WTC11 (cell line): ENCODE measurements around the gene KPTN. TPM values are rescaled to one million over a fixed set of nuclear protein-coding genes. Genes with fewer than 3 reads are reported as not detected.
A peak's percentile ranks its signal among the peaks of the same experiment; 100 is the strongest.

Experiments
- ATAC-seq: fragments of 200-7000 bp; cut with Tn5 transposase; 2 replicates; pipeline ENCODE4 v1.10.0; 2021; ENCODE audit warnings: mild to moderate bottlenecking, moderate library complexity
- CTCF ChIA-PET: fragments of 300-600 bp; sonication (Branson Sonifier 250); formaldehyde crosslinking; loops from one replicate; lab custom pipeline; 2021; ENCODE audit warnings: antibody characterized with exemption; lab: Charles Lee
- POLR2A ChIA-PET: fragments of 350-600 bp; sonication (Branson Sonifier 250); formaldehyde crosslinking; loops from one replicate; lab custom pipeline; 2021; ENCODE audit warnings: antibody characterized with exemption; lab: Charles Lee
- DNase-seq: peaks from one replicate; pipeline ENCODE4 v3.0.0; 2021; ENCODE audit warnings: low spot score
- H3K27ac Mint-ChIP-seq: 2 replicates; pipeline ENCODE4 v1.8.0; 2021; ENCODE audit warnings: mixed read lengths
- H3K27me3 Mint-ChIP-seq: 2 replicates; pipeline ENCODE4 v1.8.0; 2021; ENCODE audit warnings: low read depth, mild to moderate bottlenecking, moderate library complexity, mixed read lengths
- H3K36me3 Mint-ChIP-seq: 2 replicates; pipeline ENCODE4 v1.8.0; 2021; ENCODE audit warnings: mixed read lengths
- H3K4me1 Mint-ChIP-seq: 2 replicates; pipeline ENCODE4 v1.8.0; 2022; ENCODE audit warnings: mixed read lengths
- H3K4me3 Mint-ChIP-seq: 2 replicates; pipeline ENCODE4 v1.8.0; 2021; ENCODE audit warnings: mild to moderate bottlenecking, moderate library complexity, mixed read lengths
- H3K9me3 Mint-ChIP-seq: 2 replicates; pipeline ENCODE4 v1.8.0; 2021; ENCODE audit warnings: mixed read lengths
- ATF1 ChIP-seq: sonication (generic); formaldehyde crosslinking; IDR thresholded peaks from 2 replicates; pipeline ENCODE4 v1.8.1; 2023; ENCODE audit warnings: mild to moderate bottlenecking, moderate library complexity, missing genetic modification reagents
- NR1H2 ChIP-seq: sonication (generic); formaldehyde crosslinking; IDR thresholded peaks from 2 replicates; pipeline ENCODE4 v1.9.0; 2021; ENCODE audit warnings: mild to moderate bottlenecking, moderate library complexity, missing genetic modification reagents
- OVOL2 ChIP-seq: fragments of 250-450 bp; sonication (Bioruptor Pico); IDR thresholded peaks from 2 replicates; pipeline ENCODE4 v1.9.0; 2021; ENCODE audit warnings: mild to moderate bottlenecking, borderline replicate concordance
- SMAD3 ChIP-seq: sonication (generic); formaldehyde crosslinking; IDR thresholded peaks from 2 replicates; pipeline ENCODE4 v1.8.0; 2022; ENCODE audit warnings: missing genetic modification reagents, mild to moderate bottlenecking, borderline replicate concordance
- ZNF396 ChIP-seq: fragments of 250-450 bp; sonication (Bioruptor Pico); IDR thresholded peaks from 2 replicates; pipeline ENCODE4 v1.8.0; 2021; ENCODE audit warnings: mild to moderate bottlenecking, moderate library complexity, borderline replicate concordance
- total RNA-seq: library from RNA; stranded (reverse); gene quantifications from 3 replicates; pipeline ENCODE4 v1.2.3, GENCODE V29; 2021
- TF ChIP-seq, protein P1 (sequence below): sonication (generic); formaldehyde crosslinking; IDR thresholded peaks from 2 replicates; pipeline ENCODE4 v1.8.0; 2022; ENCODE audit warnings: mild to moderate bottlenecking, missing genetic modification reagents
- TF ChIP-seq, protein P2 (sequence below): sonication (generic); formaldehyde crosslinking; IDR thresholded peaks from 2 replicates; pipeline ENCODE4 v1.8.1; 2022; ENCODE audit warnings: low read depth, missing genetic modification reagents, borderline replicate concordance
- TF ChIP-seq, protein P3 (sequence below): sonication (generic); formaldehyde crosslinking; IDR thresholded peaks from 2 replicates; pipeline ENCODE4 v1.8.0; 2023; ENCODE audit warnings: missing genetic modification reagents
- TF ChIP-seq, protein P4 (sequence below): sonication (generic); formaldehyde crosslinking; IDR thresholded peaks from 2 replicates; pipeline ENCODE4 v1.8.0; 2022; ENCODE audit warnings: mild to moderate bottlenecking, missing genetic modification reagents
- TF ChIP-seq, protein P5 (sequence below): fragments of 250-450 bp; sonication (Bioruptor Pico); IDR thresholded peaks from 2 replicates; pipeline ENCODE4 v1.9.0; 2021; ENCODE audit warnings: mild to moderate bottlenecking, borderline replicate concordance
- TF ChIP-seq, protein P6 (sequence below): sonication (generic); formaldehyde crosslinking; IDR thresholded peaks from 2 replicates; pipeline ENCODE4 v1.8.1; 2023; ENCODE audit warnings: mild to moderate bottlenecking, moderate library complexity, missing genetic modification reagents
- TF ChIP-seq, protein P7 (sequence below): sonication (generic); formaldehyde crosslinking; IDR thresholded peaks from 2 replicates; pipeline ENCODE4 v1.8.1; 2022; ENCODE audit warnings: mild to moderate bottlenecking, missing genetic modification reagents, moderate library complexity, borderline replicate concordance

The KPTN gene
- total RNA-seq, 1 experiment from 2014 or later, result 24.5 TPM

DNA sequence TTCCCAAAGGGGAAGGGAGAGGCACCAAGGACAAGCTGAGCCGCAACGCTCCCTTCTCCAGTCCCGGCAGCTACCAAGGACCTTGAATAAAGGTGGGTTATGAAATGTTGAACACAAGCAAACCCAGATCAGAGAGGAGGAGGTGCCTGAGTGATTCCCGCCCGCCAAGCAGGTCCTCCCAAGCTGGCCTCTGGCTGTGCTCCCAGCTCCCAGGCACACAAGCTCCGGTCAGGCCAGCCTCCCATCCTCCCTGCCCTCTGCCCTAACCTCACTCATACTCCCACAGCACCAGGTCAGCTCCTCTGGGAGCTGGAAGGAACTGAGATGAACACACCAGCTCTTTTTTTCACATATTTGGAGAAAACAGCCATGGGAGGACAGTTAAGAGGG lies 27.1 kb upstream of the KPTN start (continued):
- TF ChIP-seq OVOL2, result no peak
- TF ChIP-seq, protein P1, sequence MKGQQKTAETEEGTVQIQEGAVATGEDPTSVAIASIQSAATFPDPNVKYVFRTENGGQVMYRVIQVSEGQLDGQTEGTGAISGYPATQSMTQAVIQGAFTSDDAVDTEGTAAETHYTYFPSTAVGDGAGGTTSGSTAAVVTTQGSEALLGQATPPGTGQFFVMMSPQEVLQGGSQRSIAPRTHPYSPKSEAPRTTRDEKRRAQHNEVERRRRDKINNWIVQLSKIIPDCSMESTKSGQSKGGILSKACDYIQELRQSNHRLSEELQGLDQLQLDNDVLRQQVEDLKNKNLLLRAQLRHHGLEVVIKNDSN, result no peak
- TF ChIP-seq, protein P2, sequence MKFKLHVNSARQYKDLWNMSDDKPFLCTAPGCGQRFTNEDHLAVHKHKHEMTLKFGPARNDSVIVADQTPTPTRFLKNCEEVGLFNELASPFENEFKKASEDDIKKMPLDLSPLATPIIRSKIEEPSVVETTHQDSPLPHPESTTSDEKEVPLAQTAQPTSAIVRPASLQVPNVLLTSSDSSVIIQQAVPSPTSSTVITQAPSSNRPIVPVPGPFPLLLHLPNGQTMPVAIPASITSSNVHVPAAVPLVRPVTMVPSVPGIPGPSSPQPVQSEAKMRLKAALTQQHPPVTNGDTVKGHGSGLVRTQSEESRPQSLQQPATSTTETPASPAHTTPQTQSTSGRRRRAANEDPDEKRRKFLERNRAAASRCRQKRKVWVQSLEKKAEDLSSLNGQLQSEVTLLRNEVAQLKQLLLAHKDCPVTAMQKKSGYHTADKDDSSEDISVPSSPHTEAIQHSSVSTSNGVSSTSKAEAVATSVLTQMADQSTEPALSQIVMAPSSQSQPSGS (CRISPR knock-in tag), result no peak
- TF ChIP-seq, protein P3, sequence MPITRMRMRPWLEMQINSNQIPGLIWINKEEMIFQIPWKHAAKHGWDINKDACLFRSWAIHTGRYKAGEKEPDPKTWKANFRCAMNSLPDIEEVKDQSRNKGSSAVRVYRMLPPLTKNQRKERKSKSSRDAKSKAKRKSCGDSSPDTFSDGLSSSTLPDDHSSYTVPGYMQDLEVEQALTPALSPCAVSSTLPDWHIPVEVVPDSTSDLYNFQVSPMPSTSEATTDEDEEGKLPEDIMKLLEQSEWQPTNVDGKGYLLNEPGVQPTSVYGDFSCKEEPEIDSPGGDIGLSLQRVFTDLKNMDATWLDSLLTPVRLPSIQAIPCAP (CRISPR knock-in tag), result no peak

DNA sequence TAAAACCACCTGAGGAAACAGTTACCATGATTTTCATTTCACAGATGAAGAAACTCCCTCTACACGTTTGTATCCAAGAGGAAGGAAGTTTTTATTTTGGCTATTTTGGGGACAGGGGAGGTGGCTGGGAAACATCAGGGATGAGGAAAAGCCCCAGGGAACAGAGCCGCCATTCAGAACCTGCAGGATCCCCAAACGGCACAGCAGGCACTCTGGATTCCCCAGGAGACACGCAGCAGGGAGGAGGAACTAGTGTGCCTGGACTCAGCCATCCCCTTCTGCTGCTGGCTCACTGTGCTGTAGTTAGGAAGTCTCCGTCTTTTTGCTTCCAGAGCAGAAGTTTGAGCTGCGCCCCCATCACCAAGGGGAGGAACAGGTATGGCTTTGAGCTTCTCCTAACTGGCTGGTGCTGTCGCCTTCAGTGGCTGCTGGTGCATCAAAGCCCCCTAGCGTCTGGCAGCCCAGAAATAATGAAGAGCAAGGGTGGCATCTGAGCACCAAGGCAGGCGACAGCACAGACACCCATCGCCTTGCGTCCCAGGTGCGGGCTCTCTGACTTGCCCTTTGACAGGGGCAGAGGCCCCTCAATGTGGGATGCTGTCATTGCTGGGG lies 26.6 kb upstream of the KPTN start:
- no peak for ATAC-seq

More for the DNA sequence above, 26.6 kb upstream of the KPTN start:
- no peak for DNase-seq
- H3K36me3 Mint-ChIP-seq, result no peaks in the 10 kb centered on the region
- POLR2A ChIA-PET, result no interaction called here
- peaks cover 24% of the 10 kb centered on the region for H3K4me1 Mint-ChIP-seq
- H3K4me3 Mint-ChIP-seq, result no peak overlapping the region
- no peaks in the 10 kb centered on the region for H3K9me3 Mint-ChIP-seq
- H3K27ac Mint-ChIP-seq, result peak overlapping the region; percentile 42; the same call in 1 of the 2 replicates
- no peaks in the 10 kb centered on the region for H3K27me3 Mint-ChIP-seq
- CTCF ChIA-PET, result interaction anchor here (1.3 to 5.7 kb wide), 7 partner anchors 27 to 202 kb away, joined by 3 to 41 read pairs (median 6); partner anchors contain the start of genes EHD2 and KPTN
- no peak for TF ChIP-seq ATF1
- TF ChIP-seq, protein P4, sequence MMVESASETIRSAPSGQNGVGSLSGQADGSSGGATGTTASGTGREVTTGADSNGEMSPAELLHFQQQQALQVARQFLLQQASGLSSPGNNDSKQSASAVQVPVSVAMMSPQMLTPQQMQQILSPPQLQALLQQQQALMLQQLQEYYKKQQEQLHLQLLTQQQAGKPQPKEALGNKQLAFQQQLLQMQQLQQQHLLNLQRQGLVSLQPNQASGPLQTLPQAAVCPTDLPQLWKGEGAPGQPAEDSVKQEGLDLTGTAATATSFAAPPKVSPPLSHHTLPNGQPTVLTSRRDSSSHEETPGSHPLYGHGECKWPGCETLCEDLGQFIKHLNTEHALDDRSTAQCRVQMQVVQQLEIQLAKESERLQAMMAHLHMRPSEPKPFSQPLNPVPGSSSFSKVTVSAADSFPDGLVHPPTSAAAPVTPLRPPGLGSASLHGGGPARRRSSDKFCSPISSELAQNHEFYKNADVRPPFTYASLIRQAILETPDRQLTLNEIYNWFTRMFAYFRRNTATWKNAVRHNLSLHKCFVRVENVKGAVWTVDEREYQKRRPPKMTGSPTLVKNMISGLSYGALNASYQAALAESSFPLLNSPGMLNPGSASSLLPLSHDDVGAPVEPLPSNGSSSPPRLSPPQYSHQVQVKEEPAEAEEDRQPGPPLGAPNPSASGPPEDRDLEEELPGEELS (CRISPR knock-in tag), result no peak
- TF ChIP-seq, protein P5, sequence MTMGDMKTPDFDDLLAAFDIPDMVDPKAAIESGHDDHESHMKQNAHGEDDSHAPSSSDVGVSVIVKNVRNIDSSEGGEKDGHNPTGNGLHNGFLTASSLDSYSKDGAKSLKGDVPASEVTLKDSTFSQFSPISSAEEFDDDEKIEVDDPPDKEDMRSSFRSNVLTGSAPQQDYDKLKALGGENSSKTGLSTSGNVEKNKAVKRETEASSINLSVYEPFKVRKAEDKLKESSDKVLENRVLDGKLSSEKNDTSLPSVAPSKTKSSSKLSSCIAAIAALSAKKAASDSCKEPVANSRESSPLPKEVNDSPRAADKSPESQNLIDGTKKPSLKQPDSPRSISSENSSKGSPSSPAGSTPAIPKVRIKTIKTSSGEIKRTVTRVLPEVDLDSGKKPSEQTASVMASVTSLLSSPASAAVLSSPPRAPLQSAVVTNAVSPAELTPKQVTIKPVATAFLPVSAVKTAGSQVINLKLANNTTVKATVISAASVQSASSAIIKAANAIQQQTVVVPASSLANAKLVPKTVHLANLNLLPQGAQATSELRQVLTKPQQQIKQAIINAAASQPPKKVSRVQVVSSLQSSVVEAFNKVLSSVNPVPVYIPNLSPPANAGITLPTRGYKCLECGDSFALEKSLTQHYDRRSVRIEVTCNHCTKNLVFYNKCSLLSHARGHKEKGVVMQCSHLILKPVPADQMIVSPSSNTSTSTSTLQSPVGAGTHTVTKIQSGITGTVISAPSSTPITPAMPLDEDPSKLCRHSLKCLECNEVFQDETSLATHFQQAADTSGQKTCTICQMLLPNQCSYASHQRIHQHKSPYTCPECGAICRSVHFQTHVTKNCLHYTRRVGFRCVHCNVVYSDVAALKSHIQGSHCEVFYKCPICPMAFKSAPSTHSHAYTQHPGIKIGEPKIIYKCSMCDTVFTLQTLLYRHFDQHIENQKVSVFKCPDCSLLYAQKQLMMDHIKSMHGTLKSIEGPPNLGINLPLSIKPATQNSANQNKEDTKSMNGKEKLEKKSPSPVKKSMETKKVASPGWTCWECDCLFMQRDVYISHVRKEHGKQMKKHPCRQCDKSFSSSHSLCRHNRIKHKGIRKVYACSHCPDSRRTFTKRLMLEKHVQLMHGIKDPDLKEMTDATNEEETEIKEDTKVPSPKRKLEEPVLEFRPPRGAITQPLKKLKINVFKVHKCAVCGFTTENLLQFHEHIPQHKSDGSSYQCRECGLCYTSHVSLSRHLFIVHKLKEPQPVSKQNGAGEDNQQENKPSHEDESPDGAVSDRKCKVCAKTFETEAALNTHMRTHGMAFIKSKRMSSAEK (CRISPR knock-in tag), result no peak
- TF ChIP-seq, protein P6, sequence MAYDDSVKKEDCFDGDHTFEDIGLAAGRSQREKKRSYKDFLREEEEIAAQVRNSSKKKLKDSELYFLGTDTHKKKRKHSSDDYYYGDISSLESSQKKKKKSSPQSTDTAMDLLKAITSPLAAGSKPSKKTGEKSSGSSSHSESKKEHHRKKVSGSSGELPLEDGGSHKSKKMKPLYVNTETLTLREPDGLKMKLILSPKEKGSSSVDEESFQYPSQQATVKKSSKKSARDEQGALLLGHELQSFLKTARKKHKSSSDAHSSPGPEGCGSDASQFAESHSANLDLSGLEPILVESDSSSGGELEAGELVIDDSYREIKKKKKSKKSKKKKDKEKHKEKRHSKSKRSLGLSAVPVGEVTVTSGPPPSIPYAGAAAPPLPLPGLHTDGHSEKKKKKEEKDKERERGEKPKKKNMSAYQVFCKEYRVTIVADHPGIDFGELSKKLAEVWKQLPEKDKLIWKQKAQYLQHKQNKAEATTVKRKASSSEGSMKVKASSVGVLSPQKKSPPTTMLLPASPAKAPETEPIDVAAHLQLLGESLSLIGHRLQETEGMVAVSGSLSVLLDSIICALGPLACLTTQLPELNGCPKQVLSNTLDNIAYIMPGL, result no peak
- TF ChIP-seq ZNF396 (CRISPR knock-in tag), result no peak
- TF ChIP-seq, protein P7, sequence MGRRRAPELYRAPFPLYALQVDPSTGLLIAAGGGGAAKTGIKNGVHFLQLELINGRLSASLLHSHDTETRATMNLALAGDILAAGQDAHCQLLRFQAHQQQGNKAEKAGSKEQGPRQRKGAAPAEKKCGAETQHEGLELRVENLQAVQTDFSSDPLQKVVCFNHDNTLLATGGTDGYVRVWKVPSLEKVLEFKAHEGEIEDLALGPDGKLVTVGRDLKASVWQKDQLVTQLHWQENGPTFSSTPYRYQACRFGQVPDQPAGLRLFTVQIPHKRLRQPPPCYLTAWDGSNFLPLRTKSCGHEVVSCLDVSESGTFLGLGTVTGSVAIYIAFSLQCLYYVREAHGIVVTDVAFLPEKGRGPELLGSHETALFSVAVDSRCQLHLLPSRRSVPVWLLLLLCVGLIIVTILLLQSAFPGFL (CRISPR knock-in tag), result no peak
- TF ChIP-seq SMAD3 (CRISPR knock-in tag), result no peak
- no peak for TF ChIP-seq NR1H2
